ENCODE data around the gene ANKS1B.

DNA sequence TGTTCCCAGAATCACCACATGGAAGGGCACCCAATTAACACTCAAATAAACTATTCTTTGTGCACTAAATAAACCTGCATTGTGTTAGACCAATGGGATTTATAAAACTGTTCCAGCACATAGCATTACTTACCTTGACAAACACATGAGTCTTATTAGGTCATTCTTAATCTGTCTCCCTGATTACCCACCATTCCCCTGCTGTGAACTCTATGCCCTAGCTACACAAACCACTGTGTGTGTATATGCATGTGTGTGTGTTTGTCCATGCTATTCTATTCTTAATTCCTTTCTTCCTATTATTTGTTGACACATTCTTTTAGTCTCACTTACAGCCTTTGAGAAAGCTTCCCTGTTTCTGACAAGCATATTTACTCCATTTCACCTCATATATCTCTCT, 640.8 kb downstream of the ANKS1B start:
- TF ChIP-seq CTCF (IDR thresholded peaks at IDR 0.05): no peak
- no peak for TF ChIP-seq POLR2A (IDR thresholded peaks at IDR 0.05)
